HEK293 (cell line): ENCODE data around the gene CRTC3.

ENCODE experiments used
- CTCF ChIA-PET: fragments of 350-600 bp; formaldehyde crosslinking; extraction: SDS; loops from one replicate; lab custom pipeline; 2021; ENCODE audit warnings: antibody characterized with exemption; lab: Yijun Ruan, JAX
- POLR2A ChIA-PET: fragments of 300-600 bp; formaldehyde crosslinking; extraction: SDS; loops from one replicate; lab custom pipeline; 2020; ENCODE audit warnings: antibody characterized with exemption, inconsistent platforms; lab: Yijun Ruan, JAX
- H3K27ac ChIP-seq: fragments of 200-500 bp; sonication (Bioruptor generic); 2 replicates; pipeline ENCODE4 v1.5.1; 2014; ENCODE audit warnings: low read depth, low read length, control low read depth, inconsistent platforms; ENCODE audit errors: extremely low read depth
- H3K36me3 ChIP-seq, 2 experiments: fragments of 200-500 bp in 1 of 2; sonication (Bioruptor generic) in 1 of 2; 1 replicate in 1 of 2; 2 replicates in 1 of 2; pipeline ENCODE4 v1.5.1; 2014 to 2017; ENCODE audit warnings: inconsistent platforms in 2 of 2, low read length in 2 of 2; ENCODE audit not compliant: control insufficient read depth in 2 of 2, insufficient read depth in 1 of 2
- H3K4me1 ChIP-seq: fragments of 200-500 bp; sonication (Bioruptor generic); 2 replicates; pipeline ENCODE4 v1.5.1; 2014; ENCODE audit warnings: mild to moderate bottlenecking, low read length, inconsistent platforms; ENCODE audit not compliant: control insufficient read depth, insufficient read depth
- H3K4me3 ChIP-seq: 2 replicates; pipeline ENCODE4 v1.5.1; 2011; ENCODE audit warnings: low read depth, mild to moderate bottlenecking, control low read depth, low read length, moderate library complexity
- H3K9me3 ChIP-seq: fragments of 200-500 bp; sonication (Bioruptor generic); 2 replicates; pipeline ENCODE4 v1.5.1; 2014; ENCODE audit warnings: low read depth, low read length, inconsistent platforms; ENCODE audit not compliant: control insufficient read depth, insufficient read depth
- IKZF3 ChIP-seq: fragments of 450-650 bp; IDR thresholded peaks from 2 replicates; pipeline ENCODE4 v1.5.0; 2018; ENCODE audit warnings: missing biosample characterization, mild to moderate bottlenecking, missing genetic modification characterization, moderate library complexity
- MZF1 ChIP-seq: fragments of 450-650 bp; formaldehyde crosslinking; IDR thresholded peaks from 2 replicates; pipeline ENCODE4 v1.5.1; 2017; ENCODE audit warnings: missing biosample characterization, missing genetic modification characterization, borderline replicate concordance
- OSR2 ChIP-seq: fragments of 450-650 bp; formaldehyde crosslinking; IDR thresholded peaks from 2 replicates; pipeline ENCODE4 v1.5.1; 2016; ENCODE audit warnings: missing biosample characterization, missing genetic modification characterization
- TRIM28 ChIP-seq: IDR thresholded peaks from 2 replicates; pipeline ENCODE4 v1.6.1; 2011; ENCODE audit warnings: low read length, control low read depth, borderline replicate concordance
- ZBTB1 ChIP-seq: fragments of 450-650 bp; formaldehyde crosslinking; IDR thresholded peaks from 2 replicates; pipeline ENCODE4 v1.5.1; 2016; ENCODE audit warnings: missing biosample characterization, missing genetic modification characterization
- ZBTB48 ChIP-seq: fragments of 450-650 bp; formaldehyde crosslinking; IDR thresholded peaks from 2 replicates; pipeline ENCODE4 v1.5.1; 2016; ENCODE audit warnings: missing biosample characterization, missing genetic modification characterization
- ZFP37 ChIP-seq: fragments of 450-650 bp; formaldehyde crosslinking; IDR thresholded peaks from 2 replicates; pipeline ENCODE4 v1.5.1; 2016; ENCODE audit warnings: missing biosample characterization, missing genetic modification characterization
- ZNF114 ChIP-seq: fragments of 450-650 bp; formaldehyde crosslinking; IDR thresholded peaks from 2 replicates; pipeline ENCODE4 v1.5.0; 2017; ENCODE audit warnings: missing biosample characterization, missing genetic modification characterization
- ZNF221 ChIP-seq: fragments of 450-650 bp; formaldehyde crosslinking; IDR thresholded peaks from 2 replicates; pipeline ENCODE4 v1.5.1; 2017; ENCODE audit warnings: missing biosample characterization, missing genetic modification characterization, borderline replicate concordance
- ZNF341 ChIP-seq: fragments of 450-650 bp; formaldehyde crosslinking; IDR thresholded peaks from 2 replicates; pipeline ENCODE4; 2016; ENCODE audit warnings: low read depth, missing biosample characterization, missing genetic modification characterization
- ZNF391 ChIP-seq: fragments of 450-650 bp; formaldehyde crosslinking; IDR thresholded peaks from 2 replicates; pipeline ENCODE4 v1.5.1; 2016; ENCODE audit warnings: low read depth, missing biosample characterization, missing genetic modification characterization, borderline replicate concordance
- ZNF423 ChIP-seq: fragments of 450-650 bp; formaldehyde crosslinking; IDR thresholded peaks from 2 replicates; pipeline ENCODE4 v1.5.1; 2016; ENCODE audit warnings: missing biosample characterization, missing genetic modification characterization
- ZNF433 ChIP-seq: fragments of 450-650 bp; formaldehyde crosslinking; IDR thresholded peaks from 2 replicates; pipeline ENCODE4 v1.5.1; 2016; ENCODE audit warnings: missing biosample characterization, missing genetic modification characterization, low read depth
- ZNF501 ChIP-seq: fragments of 450-650 bp; formaldehyde crosslinking; IDR thresholded peaks from 2 replicates; pipeline ENCODE4 v1.5.1; 2016; ENCODE audit warnings: missing biosample characterization, missing genetic modification characterization
- ZNF580 ChIP-seq: fragments of 450-650 bp; formaldehyde crosslinking; IDR thresholded peaks from 2 replicates; pipeline ENCODE4 v1.5.1; 2016; ENCODE audit warnings: missing biosample characterization, missing genetic modification characterization
- TF ChIP-seq, protein P1 (sequence below): fragments of 450-650 bp; formaldehyde crosslinking; IDR thresholded peaks from 2 replicates; pipeline ENCODE4 v1.5.1; 2017; ENCODE audit warnings: missing biosample characterization, missing genetic modification characterization
- TF ChIP-seq, protein P2 (sequence below): fragments of 450-650 bp; formaldehyde crosslinking; IDR thresholded peaks from 2 replicates; pipeline ENCODE4 v1.5.1; 2016; ENCODE audit warnings: missing biosample characterization, missing genetic modification characterization

Gene CRTC3

GRCh38 chr15:90576711-90577389 lies 47.1 kb downstream of the CRTC3 start:
- Histone ChIP-seq H3K27ac (no peak overlapping the region), H3K9me3 (no peaks in the 10 kb centered on the region), H3K36me3 (no peaks in the 10 kb centered on the region; a peak in 1 of 3 replicates), H3K4me3 (no peak overlapping the region), H3K4me1 (no peaks in the 10 kb centered on the region)
- TF ChIP-seq OSR2 (tag by site-specific recombination) = no peak
- no peak for TF ChIP-seq ZBTB48
- no peak for TF ChIP-seq ZNF501 (tag by site-specific recombination)
- ChIA-PET CTCF (interaction anchor here (0.6 to 1.1 kb wide), 4 partner anchors 8 to 38 kb away, joined by 3 to 4 read pairs (median 3); no protein-coding TSS in a partner anchor), POLR2A (no interaction called here)

GRCh38 chr15:90579213-90579612 lies 49.5 kb downstream of the CRTC3 start:
- Histone ChIP-seq H3K4me3 (no peak overlapping the region), H3K36me3 (no peaks in the 10 kb centered on the region; a peak in 1 of 3 replicates), H3K4me1 (no peaks in the 10 kb centered on the region), H3K27ac (no peak overlapping the region), H3K9me3 (no peaks in the 10 kb centered on the region)
- POLR2A ChIA-PET = no interaction called here
- TF ChIP-seq, protein P1, sequence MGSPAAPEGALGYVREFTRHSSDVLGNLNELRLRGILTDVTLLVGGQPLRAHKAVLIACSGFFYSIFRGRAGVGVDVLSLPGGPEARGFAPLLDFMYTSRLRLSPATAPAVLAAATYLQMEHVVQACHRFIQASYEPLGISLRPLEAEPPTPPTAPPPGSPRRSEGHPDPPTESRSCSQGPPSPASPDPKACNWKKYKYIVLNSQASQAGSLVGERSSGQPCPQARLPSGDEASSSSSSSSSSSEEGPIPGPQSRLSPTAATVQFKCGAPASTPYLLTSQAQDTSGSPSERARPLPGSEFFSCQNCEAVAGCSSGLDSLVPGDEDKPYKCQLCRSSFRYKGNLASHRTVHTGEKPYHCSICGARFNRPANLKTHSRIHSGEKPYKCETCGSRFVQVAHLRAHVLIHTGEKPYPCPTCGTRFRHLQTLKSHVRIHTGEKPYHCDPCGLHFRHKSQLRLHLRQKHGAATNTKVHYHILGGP (tag by site-specific recombination) = no peak
- no peak for TF ChIP-seq ZNF114 (tag by site-specific recombination)
- TF ChIP-seq ZBTB1 (tag by site-specific recombination) = no peak
- TF ChIP-seq, all 188 proteins: peak for 0
- CTCF ChIA-PET = interaction anchor here (1.1 kb wide), 1 partner anchor 259 kb away, joined by 5 read pairs; no protein-coding TSS in a partner anchor

DNA sequence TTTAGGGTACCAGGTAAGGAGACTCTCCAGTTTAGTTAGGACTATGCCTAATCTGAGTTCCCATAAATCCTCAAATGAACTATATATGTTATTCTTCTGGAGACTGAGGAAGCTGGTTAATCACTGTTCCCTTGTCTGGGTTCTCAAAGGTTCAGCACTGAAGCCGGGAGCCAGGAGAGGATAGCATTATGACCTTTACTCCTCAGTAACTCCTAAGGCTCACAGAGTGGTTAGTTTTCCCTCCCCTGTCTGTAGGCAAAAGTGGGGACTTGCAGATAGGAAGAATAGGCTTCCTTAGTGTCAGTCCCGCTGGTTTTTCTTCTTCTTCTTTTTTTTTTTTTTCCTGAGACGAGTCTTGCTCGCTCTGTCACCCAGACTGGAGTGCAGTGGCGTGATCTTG lies 50.4 kb downstream of the CRTC3 start:
- POLR2A ChIA-PET = no interaction called here
- TF ChIP-seq TRIM28 = no peak
- no peak for TF ChIP-seq ZFP37 (tag by site-specific recombination)
- TF ChIP-seq, protein P2, sequence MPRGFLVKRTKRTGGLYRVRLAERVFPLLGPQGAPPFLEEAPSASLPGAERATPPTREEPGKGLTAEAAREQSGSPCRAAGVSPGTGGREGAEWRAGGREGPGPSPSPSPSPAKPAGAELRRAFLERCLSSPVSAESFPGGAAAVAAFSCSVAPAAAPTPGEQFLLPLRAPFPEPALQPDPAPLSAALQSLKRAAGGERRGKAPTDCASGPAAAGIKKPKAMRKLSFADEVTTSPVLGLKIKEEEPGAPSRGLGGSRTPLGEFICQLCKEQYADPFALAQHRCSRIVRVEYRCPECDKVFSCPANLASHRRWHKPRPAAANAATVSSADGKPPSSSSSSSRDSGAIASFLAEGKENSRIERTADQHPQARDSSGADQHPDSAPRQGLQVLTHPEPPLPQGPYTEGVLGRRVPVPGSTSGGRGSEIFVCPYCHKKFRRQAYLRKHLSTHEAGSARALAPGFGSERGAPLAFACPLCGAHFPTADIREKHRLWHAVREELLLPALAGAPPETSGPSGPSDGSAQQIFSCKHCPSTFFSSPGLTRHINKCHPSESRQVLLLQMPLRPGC (tag by site-specific recombination) = no peak
- TF ChIP-seq ZNF391 (tag by site-specific recombination) = no peak
- no peak for TF ChIP-seq ZNF423 (tag by site-specific recombination)
- no peak for TF ChIP-seq ZNF580 (tag by site-specific recombination)
- TF ChIP-seq ZNF221 = no peak
- TF ChIP-seq IKZF3 = no peak
- no peak for TF ChIP-seq MZF1 (tag by site-specific recombination)
- TF ChIP-seq ZNF341 (tag by site-specific recombination) = no peak
- no peak for TF ChIP-seq ZNF433 (tag by site-specific recombination)
- Histone ChIP-seq H3K4me3 (no peak overlapping the region), H3K36me3 (no peaks in the 10 kb centered on the region), H3K9me3 (no peaks in the 10 kb centered on the region), H3K4me1 (no peaks in the 10 kb centered on the region), H3K27ac (no peak overlapping the region)
- CTCF ChIA-PET = interaction anchor here (1.1 kb wide), 1 partner anchor 259 kb away, joined by 5 read pairs; no protein-coding TSS in a partner anchor
